Measurements from ENCODE around the gene PRKG1.

Gene PRKG1

DNA sequence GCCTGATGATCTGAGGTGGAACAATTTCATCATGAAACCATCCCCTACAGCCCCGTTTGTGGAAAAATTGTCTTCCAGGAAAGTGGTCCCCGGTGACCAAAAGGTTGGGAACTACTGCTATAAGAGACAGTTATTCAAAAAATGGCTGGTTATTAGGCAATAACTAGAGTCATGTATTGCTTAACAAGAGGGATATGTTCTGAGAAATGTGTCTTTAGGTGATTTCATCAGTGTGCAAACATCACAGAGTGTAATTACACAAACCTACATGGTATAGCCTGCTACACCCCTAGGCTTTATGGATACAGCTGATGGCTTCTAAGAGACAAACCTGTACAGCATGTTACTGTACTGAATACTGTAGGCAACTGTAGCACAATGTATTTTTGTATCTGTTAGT lies 696.4 kb downstream of the PRKG1 start:
- no peak overlapping the region for H3K4me3 ChIP-seq (ENCODE audit: low read depth, low read length)
- TF ChIP-seq, protein P1, sequence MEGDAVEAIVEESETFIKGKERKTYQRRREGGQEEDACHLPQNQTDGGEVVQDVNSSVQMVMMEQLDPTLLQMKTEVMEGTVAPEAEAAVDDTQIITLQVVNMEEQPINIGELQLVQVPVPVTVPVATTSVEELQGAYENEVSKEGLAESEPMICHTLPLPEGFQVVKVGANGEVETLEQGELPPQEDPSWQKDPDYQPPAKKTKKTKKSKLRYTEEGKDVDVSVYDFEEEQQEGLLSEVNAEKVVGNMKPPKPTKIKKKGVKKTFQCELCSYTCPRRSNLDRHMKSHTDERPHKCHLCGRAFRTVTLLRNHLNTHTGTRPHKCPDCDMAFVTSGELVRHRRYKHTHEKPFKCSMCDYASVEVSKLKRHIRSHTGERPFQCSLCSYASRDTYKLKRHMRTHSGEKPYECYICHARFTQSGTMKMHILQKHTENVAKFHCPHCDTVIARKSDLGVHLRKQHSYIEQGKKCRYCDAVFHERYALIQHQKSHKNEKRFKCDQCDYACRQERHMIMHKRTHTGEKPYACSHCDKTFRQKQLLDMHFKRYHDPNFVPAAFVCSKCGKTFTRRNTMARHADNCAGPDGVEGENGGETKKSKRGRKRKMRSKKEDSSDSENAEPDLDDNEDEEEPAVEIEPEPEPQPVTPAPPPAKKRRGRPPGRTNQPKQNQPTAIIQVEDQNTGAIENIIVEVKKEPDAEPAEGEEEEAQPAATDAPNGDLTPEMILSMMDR (IDR thresholded peaks at IDR 0.05; ENCODE audit: borderline replicate concordance, insufficient read depth, low read depth, low read length) = no peak

DNA sequence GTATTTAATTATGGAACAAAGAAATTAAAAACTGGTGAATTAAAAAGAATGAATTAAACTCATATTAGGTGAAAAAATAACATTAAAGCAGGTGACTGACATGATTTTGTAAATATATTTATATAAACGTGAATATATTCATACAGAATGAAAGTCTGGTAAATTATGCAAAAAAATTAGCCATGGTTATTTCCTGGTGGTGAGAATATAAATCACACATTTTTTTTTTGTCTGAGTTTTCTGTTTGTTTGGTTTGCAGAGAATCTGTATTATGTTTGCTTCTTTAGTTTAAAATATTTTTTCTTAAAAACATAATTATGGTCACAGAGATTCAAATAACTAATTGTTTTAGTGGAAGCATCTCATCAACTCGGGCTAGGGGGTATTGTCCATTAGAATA lies 698.1 kb downstream of the PRKG1 start:
- TF ChIP-seq, protein P1 (IDR thresholded peaks at IDR 0.05; ENCODE audit: borderline replicate concordance, insufficient read depth, low read depth, low read length) = no peak
- no peak overlapping the region for H3K4me3 ChIP-seq (ENCODE audit: low read depth, low read length)

DNA sequence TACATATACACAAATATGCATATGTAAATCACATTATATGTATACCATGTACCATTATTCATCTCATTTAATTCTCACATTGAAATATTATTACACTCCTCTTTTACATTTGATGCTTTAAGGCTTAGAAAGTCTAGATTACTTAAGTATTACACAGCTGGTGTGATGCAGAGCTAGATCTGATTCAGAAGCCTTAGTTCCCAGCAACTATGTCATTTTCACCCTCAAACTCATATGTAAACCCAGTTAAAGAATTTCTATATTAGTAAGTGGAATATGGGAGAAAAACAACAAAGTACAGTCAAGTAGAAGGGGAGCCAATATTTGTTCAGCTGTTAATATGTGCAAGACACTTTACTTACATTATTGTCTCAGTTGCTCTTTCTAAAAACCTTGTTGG lies 699.4 kb downstream of the PRKG1 start:
- TF ChIP-seq, protein P1 (IDR thresholded peaks at IDR 0.05; ENCODE audit: borderline replicate concordance, insufficient read depth, low read depth, low read length) = no peak
- no peak overlapping the region for H3K4me3 ChIP-seq (ENCODE audit: low read depth, low read length)

DNA sequence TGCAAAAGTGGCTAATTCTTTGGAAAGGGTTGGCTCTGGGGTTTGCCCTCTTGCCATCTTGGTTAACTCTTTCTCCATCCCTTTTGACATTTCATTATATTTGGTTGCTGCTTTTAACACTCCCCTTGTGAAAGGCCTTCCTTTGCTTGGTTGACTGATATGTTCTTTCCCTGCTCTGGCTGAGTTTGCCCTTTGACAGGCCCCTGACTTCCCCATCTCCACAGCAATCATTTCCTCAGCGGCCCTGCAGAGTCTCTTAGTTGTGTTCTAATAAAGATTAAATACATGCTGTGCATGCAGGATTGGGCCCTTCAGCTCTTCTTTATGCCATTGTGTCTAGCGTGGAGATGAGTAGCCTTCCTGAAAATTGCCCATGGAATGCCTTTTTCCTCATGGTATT lies 709.7 kb downstream of the PRKG1 start:
- no peak overlapping the region for H3K4me3 ChIP-seq (ENCODE audit: low read depth, low read length)
- TF ChIP-seq, protein P1 (IDR thresholded peaks at IDR 0.05; ENCODE audit: borderline replicate concordance, insufficient read depth, low read depth, low read length) = no peak

DNA sequence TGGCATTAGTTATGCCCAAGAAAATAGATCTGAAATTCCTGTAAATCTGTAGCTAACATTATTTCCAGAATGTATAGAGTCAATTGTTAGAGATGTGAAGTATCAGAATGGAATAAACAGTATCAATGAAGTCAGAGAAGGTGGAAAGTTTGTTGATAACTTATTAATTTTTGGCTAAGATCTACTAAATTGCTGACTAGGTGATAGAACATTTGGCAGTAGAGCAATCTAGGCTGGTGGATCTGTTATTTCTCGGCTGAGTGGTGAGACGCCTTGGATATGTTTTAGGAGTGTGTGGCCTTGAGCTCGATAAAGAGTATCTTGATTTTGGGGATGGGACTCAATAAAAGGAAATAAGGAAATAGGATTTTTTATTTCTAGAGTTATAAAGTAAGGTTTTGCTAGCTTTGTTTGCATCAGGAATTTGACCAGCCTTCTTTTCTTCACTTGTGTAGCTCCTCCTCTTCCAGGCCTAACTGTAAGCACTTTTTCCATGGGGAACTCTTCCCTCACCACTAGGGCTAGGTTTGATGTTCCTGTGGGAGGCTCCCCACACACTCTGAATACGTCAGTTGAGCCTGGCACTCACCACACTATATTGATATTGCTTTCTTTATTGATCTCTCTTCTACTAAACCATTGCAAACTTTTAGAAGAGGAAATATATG lies 711.9 kb downstream of the PRKG1 start:
- no peak overlapping the region for H3K4me3 ChIP-seq (ENCODE audit: low read depth, low read length)
- TF ChIP-seq, protein P1 (IDR thresholded peaks at IDR 0.05; ENCODE audit: borderline replicate concordance, insufficient read depth, low read depth, low read length) = no peak

DNA sequence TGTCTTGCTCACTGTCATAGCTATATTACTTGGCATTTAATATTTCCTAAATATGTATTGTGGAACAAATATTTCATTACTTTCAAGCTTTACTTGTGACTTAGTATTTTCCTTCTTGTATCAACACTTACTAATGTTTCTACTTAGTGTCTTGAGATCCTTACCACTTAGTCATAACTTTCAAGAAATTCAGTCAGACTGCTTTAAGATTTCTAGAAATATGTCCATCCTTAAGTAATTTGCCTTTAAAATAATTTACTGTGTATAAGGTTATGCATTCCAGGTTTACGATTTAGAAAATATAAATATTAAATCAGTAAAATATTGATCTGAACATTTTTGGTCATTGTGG lies 712.4 kb downstream of the PRKG1 start:
- H3K4me3 ChIP-seq (ENCODE audit: low read depth, low read length) = no peak overlapping the region
- TF ChIP-seq, protein P1 (IDR thresholded peaks at IDR 0.05; ENCODE audit: borderline replicate concordance, insufficient read depth, low read depth, low read length) = no peak

DNA sequence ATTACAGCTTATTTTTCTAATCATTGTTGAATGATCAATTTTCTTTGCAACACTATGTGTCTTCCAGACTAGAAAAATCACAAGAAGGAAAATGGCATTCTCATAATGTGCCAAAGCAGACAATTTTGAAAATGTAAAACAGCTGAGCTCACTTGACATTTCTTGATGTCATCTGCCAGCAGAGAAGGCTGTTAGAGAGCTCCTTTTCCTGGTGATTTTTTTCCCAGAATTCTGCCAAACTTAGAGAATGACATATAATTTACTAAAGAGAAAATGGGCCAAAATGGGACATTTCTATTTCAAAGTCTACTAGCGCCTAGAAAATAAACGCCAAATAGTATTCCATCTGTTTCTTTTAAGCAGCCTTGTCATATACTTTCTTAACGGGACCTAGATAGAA lies 714.0 kb downstream of the PRKG1 start:
- no peak overlapping the region for H3K4me3 ChIP-seq (ENCODE audit: low read depth, low read length)
- TF ChIP-seq, protein P1 (IDR thresholded peaks at IDR 0.05; ENCODE audit: borderline replicate concordance, insufficient read depth, low read depth, low read length) = no peak
